Sciatic nerve (tissue), 2 donors: Measurements from ENCODE around the gene SOS1. TPM values are rescaled to one million over a fixed set of nuclear protein-coding genes. Genes with fewer than 3 reads are reported as not detected.
"Not testable (repeated sequence)": the region's sequence is repeated elsewhere in the genome, so short reads cannot be mapped to it uniquely, and the experiment has no call there.

Experiments used
- ATAC-seq: fragments of 200-7000 bp; cut with Tn5 transposase; one replicate; pipeline ENCODE4 v1.9.1; 2020; ENCODE audit warnings: mild to moderate bottlenecking, moderate library complexity
- DNase-seq: peaks from one replicate; pipeline ENCODE4 v3.0.0-alpha.2; 2020; ENCODE audit warnings: low spot score
- intact Hi-C: fragments of 100-400 bp; cut with DNase I; formaldehyde crosslinking; loops from one replicate; pipeline ENCODE4 v1.14.2; 2022
- total RNA-seq: library from RNA; stranded (reverse); fragmentation: NEBNext Ultra II Directional; extraction: Animal tissue kit (Norgen Biotek cat#: 25700); gene quantifications from one replicate; pipeline ENCODE4 v1.2.1, GENCODE V29; 2021
- donor health status: DM: no; HTN: no; CAD: no.
- donor health status: DM: no; HTN: no; CAD: no.

SOS1 gene
- total RNA-seq, 1 donor from 2014 or later: 53.9 TPM

GRCh38 chr2:38947241-38948239 is 173.3 kb downstream of the SOS1 start:
- peak; percentile 73 for ATAC-seq
- intact Hi-C loops: no loop called here
- DNase-seq: peak; percentile 83

- no peak for ATAC-seq
- intact Hi-C loops: no loop called here
- no peak for DNase-seq
Observed at GRCh38 chr2:38945911-38946310, 174.9 kb downstream of the SOS1 start.

DNA sequence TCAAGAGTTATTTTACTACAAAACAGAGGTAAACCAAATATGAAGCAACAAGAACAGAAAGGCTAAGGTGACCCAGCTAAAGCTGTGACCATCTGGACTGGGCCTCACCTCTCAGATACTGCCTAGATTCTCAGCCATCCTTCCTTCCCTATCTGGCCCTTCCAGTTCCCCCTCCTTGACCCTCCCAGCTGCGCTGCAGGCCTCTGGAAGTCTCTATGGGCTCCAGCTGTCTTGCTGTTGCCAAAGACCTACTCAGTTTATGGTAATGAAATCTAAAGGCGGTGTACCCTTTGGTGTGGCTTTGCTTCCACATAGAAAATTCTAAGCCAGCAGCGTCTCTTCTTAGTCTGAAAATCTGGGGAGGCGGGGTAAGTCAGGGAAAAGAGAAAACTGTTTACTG is 175.5 kb downstream of the SOS1 start:
- intact Hi-C loops: no loop called here
- DNase-seq (no peak), ATAC-seq (peak; percentile 27)

DNA sequence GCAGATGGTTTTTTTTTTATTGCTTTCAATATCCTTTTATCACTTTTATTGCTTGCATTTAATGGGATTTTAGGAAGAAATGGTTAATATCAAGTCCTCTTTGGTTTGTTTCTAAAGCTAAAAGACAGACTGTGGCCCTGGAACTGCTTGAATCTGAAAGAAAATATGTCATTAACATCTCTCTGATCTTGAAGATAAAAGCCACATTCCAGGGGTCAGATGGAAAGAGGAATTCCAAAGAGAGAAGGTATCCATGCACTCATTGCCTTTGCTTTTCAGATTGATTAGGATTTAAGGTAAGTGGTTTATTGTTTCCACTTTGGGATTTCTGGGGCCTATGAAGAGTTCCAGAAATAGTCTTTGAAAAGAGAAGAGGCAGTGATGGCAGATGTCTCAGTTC is 177.1 kb downstream of the SOS1 start:
- intact Hi-C loops: no loop called here
- DNase-seq: no peak
- no peak for ATAC-seq

GRCh38 chr2:38940746-38941145 is 180.1 kb downstream of the SOS1 start:
- intact Hi-C loops: no loop called here
- ATAC-seq (no peak), DNase-seq (no peak)

DNA sequence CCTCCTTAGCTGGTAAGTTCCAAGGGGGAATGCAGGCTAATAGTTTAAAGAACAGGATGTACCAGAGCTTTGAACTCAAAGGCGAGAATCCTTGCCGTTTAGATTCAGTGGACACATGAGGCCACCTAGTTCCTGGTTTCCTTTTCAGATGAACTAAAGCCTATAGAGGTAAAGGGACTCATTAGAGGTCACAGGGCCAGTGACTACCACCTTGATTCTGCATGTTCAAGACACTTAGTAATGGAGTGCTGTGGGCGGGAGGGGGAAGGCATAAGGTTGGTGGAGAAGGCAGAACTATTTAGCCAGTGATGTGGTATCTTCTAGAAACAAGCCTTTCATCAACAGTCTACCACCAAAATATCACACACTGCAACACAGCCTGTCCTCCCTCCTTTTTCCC is 183.3 kb downstream of the SOS1 start:
- intact Hi-C loops: no loop called here
- DNase-seq (no peak), ATAC-seq (no peak)

DNA sequence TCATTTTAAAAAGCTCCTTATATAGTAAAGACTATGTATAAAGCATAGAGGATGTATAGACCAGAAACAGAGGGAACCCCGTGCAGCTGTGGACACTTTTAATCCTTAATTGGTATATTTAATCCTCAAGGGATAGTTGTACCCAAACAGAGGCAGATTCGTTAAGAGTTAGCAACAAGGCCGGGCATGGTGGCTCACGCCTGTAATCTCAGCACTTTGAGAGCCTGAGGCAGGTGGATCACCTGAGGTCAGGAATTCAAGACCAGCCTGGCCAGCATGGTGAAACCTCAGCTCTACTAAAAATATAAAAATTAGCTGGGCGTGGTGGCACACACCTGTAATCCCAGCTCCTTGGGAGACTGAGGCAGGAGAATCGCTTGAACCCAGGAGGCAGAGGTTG is 184.3 kb downstream of the SOS1 start:
- intact Hi-C loops, ATAC-seq, DNase-seq: not testable (repeated sequence)

GRCh38 chr2:38935568-38936172 is 185.2 kb downstream of the SOS1 start:
- DNase-seq: no peak
- intact Hi-C loops: no loop called here
- no peak for ATAC-seq

- ATAC-seq (no peak), DNase-seq (no peak)
- intact Hi-C loops: no loop called here
Observed at GRCh38 chr2:38934742-38935141, 186.1 kb downstream of the SOS1 start.

DNA sequence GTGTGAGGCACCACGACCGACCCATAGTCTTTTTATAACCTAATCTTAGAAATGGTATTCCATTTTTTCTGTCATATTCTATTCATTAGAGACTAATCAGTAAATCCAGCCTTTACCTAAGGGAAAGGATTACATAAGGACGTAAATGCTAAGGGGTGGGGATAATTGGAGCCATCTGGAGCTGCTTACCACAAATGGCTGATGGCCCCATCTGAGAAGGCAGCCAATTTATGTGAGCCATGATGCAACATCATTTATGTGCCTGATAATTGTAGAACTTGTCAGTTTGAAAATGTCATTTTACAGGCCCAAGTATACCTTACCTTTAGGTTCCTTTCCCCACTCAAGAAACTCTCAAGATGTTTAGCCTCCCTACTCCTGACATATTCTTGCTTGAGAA is 187.2 kb downstream of the SOS1 start:
- peak; percentile 67 for ATAC-seq
- intact Hi-C loops: no loop called here
- DNase-seq: no peak

DNA sequence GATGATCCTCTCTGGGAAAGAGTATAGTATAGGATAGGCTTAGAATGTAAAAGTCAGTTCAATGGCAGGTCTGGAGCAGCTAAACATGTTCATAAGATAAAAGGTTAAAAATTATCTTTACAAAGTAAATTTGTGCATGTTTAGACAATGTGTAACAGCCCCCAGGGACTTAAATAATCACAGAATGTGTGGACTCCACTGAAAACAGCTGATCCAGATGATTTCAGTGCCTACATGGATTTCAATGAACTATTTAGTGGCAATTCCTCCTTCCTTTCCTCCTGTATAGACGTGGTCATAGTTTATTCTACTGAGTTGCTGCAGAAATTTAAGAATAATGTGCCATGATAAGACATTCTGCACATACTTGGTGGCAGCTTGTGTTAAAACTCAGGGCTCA is 188.3 kb downstream of the SOS1 start:
- DNase-seq (no peak), ATAC-seq (no peak)
- intact Hi-C loops: no loop called here

Other genes with a start within 250 kb of the SOS1 start
- gene DHX57, start 245.1 kb downstream of the SOS1 start, total RNA-seq: 19.8 TPM
- gene MORN2, start 245.1 kb downstream of the SOS1 start, total RNA-seq: 13.0 TPM
- 4.0 TPM for gene ARHGEF33, start 231.2 kb downstream of the SOS1 start, total RNA-seq
- 0.53 TPM for gene CDKL4, start 122.9 kb upstream of the SOS1 start, total RNA-seq